Smooth muscle cell (in vitro differentiated cells): ENCODE measurements around the gene UBE2L6. TPM values are rescaled to one million over a fixed set of nuclear protein-coding genes. Genes with fewer than 3 reads are reported as not detected.

Experiments
- DNase-seq: peaks from one replicate; lab custom pipeline; 2025; ENCODE audit not compliant: unreplicated experiment; lab: John Stamatoyannopoulos, UW
- H2AFZ ChIP-seq: fragments of 200-600 bp; sonication (generic); 2 replicates; pipeline ENCODE4 v1.6.0; 2016; ENCODE audit warnings: antibody characterized with exemption, low read depth, mild to moderate bottlenecking
- H3F3A ChIP-seq: fragments of 200-600 bp; sonication (generic); 2 replicates; pipeline ENCODE4 v1.6.0; 2017; ENCODE audit warnings: antibody characterized with exemption, low read depth
- H3K27ac ChIP-seq: fragments of 200-600 bp; sonication (generic); 2 replicates; pipeline ENCODE4 v1.5.1; 2016; ENCODE audit warnings: low read depth, mild to moderate bottlenecking
- H3K27me3 ChIP-seq: fragments of 200-600 bp; sonication (generic); 2 replicates; pipeline ENCODE4 v1.6.1; 2016; ENCODE audit warnings: low read depth, mild to moderate bottlenecking
- H3K36me3 ChIP-seq: fragments of 200-600 bp; sonication (generic); 2 replicates; pipeline ENCODE4 v1.5.1; 2016; ENCODE audit warnings: low read depth
- H3K4me1 ChIP-seq: fragments of 200-600 bp; sonication (generic); 2 replicates; pipeline ENCODE4 v1.5.1; 2016; ENCODE audit warnings: low read depth
- H3K4me2 ChIP-seq: fragments of 200-600 bp; sonication (generic); 2 replicates; pipeline ENCODE4 v1.6.0; 2016; ENCODE audit warnings: mild to moderate bottlenecking
- H3K4me3 ChIP-seq: fragments of 200-600 bp; sonication (generic); 2 replicates; pipeline ENCODE4 v1.5.1; 2016; ENCODE audit warnings: mild to moderate bottlenecking
- H3K79me2 ChIP-seq: fragments of 200-600 bp; sonication (generic); 2 replicates; pipeline ENCODE4 v1.6.0; 2016; ENCODE audit warnings: low read depth, mild to moderate bottlenecking
- H3K9ac ChIP-seq: fragments of 200-600 bp; sonication (generic); 2 replicates; pipeline ENCODE4 v1.6.0; 2016; ENCODE audit warnings: low read depth
- H3K9me3 ChIP-seq: fragments of 200-600 bp; sonication (generic); replicated peaks from 2 replicates; pipeline ENCODE4 v1.5.1; 2016; ENCODE audit warnings: low read depth
- H4K20me1 ChIP-seq: fragments of 200-600 bp; sonication (generic); 2 replicates; pipeline ENCODE4 v1.6.0; 2016; ENCODE audit warnings: low read depth
- WGBS: methylation state at CpG from one replicate; pipeline ENCODE4 v1.1.7; 2016; ENCODE audit warnings: low lambda C conversion rate; 5-methylcytosine and 5-hydroxymethylcytosine counted together
- polyA plus RNA-seq: library from polyadenylated mRNA; unstranded; fragments of >200 nt; fragmentation: Nextera tagmentation; extraction: Ambion mirVana; gene quantifications from 2 replicates; pipeline ENCODE4 v1.2.1, GENCODE V29; 2016
- total RNA-seq: library from RNA; depleted of rRNA; stranded (reverse); fragments of >200 nt; gene quantifications from 2 replicates; pipeline ENCODE4 v1.2.3, GENCODE V29; 2014
- TF ChIP-seq, protein P1 (sequence below): fragments of 200-600 bp; sonication (generic); IDR thresholded peaks from 2 replicates; pipeline ENCODE4 v1.5.1; 2017; ENCODE audit warnings: borderline replicate concordance, mild to moderate bottlenecking, antibody characterized with exemption; ENCODE audit not compliant: insufficient read depth, poor library complexity, severe bottlenecking

The UBE2L6 gene
- total and polyA plus RNA-seq, 2 experiments from 2014 or later, result 14.4 to 28.2 TPM

GRCh38 chr11:57549983-57550382 lies 17.5 kb downstream of the UBE2L6 start:
- Histone ChIP-seq H3K9ac (no peak overlapping the region), H3K27me3 (no peaks in the 10 kb centered on the region), H4K20me1 (no peaks in the 10 kb centered on the region), H3K4me1 (no peaks in the 10 kb centered on the region), H3F3A (no peaks in the 10 kb centered on the region), H3K79me2 (no peaks in the 10 kb centered on the region), H2AFZ (no peak overlapping the region), H3K27ac (no peak overlapping the region), H3K4me3 (no peak overlapping the region), H3K9me3 (no peaks in the 10 kb centered on the region), H3K4me2 (no peak overlapping the region), H3K36me3 (no peaks in the 10 kb centered on the region)
- DNase-seq, result no peak
- TF ChIP-seq, protein P1, sequence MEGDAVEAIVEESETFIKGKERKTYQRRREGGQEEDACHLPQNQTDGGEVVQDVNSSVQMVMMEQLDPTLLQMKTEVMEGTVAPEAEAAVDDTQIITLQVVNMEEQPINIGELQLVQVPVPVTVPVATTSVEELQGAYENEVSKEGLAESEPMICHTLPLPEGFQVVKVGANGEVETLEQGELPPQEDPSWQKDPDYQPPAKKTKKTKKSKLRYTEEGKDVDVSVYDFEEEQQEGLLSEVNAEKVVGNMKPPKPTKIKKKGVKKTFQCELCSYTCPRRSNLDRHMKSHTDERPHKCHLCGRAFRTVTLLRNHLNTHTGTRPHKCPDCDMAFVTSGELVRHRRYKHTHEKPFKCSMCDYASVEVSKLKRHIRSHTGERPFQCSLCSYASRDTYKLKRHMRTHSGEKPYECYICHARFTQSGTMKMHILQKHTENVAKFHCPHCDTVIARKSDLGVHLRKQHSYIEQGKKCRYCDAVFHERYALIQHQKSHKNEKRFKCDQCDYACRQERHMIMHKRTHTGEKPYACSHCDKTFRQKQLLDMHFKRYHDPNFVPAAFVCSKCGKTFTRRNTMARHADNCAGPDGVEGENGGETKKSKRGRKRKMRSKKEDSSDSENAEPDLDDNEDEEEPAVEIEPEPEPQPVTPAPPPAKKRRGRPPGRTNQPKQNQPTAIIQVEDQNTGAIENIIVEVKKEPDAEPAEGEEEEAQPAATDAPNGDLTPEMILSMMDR, result no peak
- 89% methylated on average over 8 of the region's 8 CpGs for WGBS

DNA sequence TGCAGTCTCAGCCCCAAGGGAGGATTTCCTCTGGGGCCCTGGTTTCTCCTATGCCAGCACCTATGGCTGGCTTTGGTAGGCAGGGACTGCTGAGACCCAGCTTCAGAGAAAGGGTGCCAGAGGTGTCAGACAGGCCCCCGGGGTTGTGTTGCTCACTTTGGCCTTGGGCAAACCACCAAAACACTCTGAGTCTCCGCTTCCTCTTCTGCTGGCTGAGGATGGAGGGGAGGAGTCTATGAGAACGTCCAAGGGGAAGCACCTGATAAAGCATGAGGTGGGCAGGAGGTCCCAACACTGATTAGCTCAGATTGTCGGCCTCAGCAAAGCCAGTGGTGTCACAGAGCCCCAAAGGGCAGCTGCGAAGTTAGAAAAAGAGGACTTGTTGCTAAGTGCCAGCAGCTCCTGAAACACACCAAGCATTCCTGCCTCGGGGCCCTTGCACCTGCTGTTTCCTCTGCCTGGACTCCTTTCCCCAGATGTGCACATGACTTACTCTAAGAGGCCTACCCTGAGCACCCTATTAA lies 19.6 kb downstream of the UBE2L6 start:
- Histone ChIP-seq H3K4me3 (no peak overlapping the region), H3K27me3 (no peaks in the 10 kb centered on the region), H2AFZ (no peak overlapping the region), H3K9me3 (no peaks in the 10 kb centered on the region), H3K79me2 (no peaks in the 10 kb centered on the region), H3F3A (no peaks in the 10 kb centered on the region), H3K27ac (no peak overlapping the region), H3K36me3 (no peaks in the 10 kb centered on the region), H3K9ac (no peak overlapping the region), H3K4me2 (no peak overlapping the region), H3K4me1 (no peaks in the 10 kb centered on the region), H4K20me1 (no peaks in the 10 kb centered on the region)
- 84% methylated on average over 6 of the region's 6 CpGs for WGBS
- TF ChIP-seq, protein P1, result no peak
- DNase-seq, result no peak

GRCh38 chr11:57546869-57547475 lies 20.5 kb downstream of the UBE2L6 start:
- Histone ChIP-seq H3K4me2 (no peak overlapping the region), H3K36me3 (no peaks in the 10 kb centered on the region), H3K4me3 (no peak overlapping the region), H3K27ac (no peak overlapping the region), H2AFZ (no peak overlapping the region), H3K9me3 (no peaks in the 10 kb centered on the region), H4K20me1 (no peaks in the 10 kb centered on the region), H3K4me1 (no peaks in the 10 kb centered on the region), H3K27me3 (no peaks in the 10 kb centered on the region), H3K79me2 (no peaks in the 10 kb centered on the region), H3F3A (no peaks in the 10 kb centered on the region), H3K9ac (no peak overlapping the region)
- TF ChIP-seq, protein P1, result no peak
- WGBS, result 64% methylated on average over 5 of the region's 5 CpGs
- no peak for DNase-seq

- H3K9ac ChIP-seq, result no peak overlapping the region
- no peak overlapping the region for H3K27ac ChIP-seq
- no peaks in the 10 kb centered on the region for H3K4me1 ChIP-seq
- no peak overlapping the region for H3K4me2 ChIP-seq
- DNase-seq, result no peak
- H3F3A ChIP-seq, result no peaks in the 10 kb centered on the region
- TF ChIP-seq, protein P1, result no peak
- H2AFZ ChIP-seq, result no peak overlapping the region
- H3K36me3 ChIP-seq, result no peaks in the 10 kb centered on the region
- H3K9me3 ChIP-seq, result no peaks in the 10 kb centered on the region
- no peak overlapping the region for H3K4me3 ChIP-seq
- no peaks in the 10 kb centered on the region for H4K20me1 ChIP-seq
- H3K79me2 ChIP-seq, result no peaks in the 10 kb centered on the region
- H3K27me3 ChIP-seq, result no peaks in the 10 kb centered on the region
- 99% methylated on average over 7 of the region's 7 CpGs for WGBS
Observed at GRCh38 chr11:57546451-57546850, 21.0 kb downstream of the UBE2L6 start.
